Hypothalamus (tissue), 51 donors: ENCODE measurements around the gene ANTKMT.
"Not testable (repeated sequence)": the region's sequence is repeated elsewhere in the genome, so short reads cannot be mapped to it uniquely, and the experiment has no call there.

Experiments
- DNase-seq, 51 donors: peaks; one replicate each; lab custom pipeline; 2025; lab: John Stamatoyannopoulos, UW

The ANTKMT gene

DNA sequence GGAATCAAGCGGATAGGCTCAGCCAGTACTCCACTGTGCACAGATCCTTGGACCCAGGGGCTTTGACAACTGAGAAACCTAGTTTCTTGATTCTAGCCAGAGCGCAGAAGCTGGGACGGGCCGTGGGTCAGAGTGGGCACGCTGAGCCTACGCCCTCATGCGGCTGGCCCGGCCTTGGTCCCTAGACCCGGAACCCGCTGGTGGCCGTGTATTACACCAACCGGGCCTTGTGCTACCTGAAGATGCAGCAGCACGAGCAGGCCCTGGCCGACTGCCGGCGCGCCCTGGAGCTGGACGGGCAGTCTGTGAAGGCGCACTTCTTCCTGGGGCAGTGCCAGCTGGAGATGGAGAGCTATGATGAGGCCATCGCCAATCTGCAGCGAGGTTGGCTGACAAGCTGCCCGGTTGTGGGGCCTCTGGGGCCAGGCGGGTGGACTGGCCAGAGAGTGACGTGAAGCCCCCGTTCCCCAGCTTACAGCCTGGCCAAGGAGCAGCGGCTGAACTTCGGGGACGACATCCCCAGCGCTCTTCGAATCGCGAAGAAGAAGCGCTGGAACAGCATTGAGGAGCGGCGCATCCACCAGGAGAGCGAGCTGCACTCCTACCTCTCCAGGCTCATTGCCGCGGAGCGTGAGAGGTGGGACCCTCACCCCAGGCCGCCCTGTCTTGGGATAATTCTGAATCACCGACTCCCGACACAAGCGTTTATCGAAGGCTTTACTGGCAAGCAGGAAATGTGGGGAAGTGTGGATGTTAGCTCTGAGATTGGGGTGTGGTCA, 39.8 kb upstream of the ANTKMT start:
- peak in 1 of 51 donors; percentile 34 for DNase-seq

DNA sequence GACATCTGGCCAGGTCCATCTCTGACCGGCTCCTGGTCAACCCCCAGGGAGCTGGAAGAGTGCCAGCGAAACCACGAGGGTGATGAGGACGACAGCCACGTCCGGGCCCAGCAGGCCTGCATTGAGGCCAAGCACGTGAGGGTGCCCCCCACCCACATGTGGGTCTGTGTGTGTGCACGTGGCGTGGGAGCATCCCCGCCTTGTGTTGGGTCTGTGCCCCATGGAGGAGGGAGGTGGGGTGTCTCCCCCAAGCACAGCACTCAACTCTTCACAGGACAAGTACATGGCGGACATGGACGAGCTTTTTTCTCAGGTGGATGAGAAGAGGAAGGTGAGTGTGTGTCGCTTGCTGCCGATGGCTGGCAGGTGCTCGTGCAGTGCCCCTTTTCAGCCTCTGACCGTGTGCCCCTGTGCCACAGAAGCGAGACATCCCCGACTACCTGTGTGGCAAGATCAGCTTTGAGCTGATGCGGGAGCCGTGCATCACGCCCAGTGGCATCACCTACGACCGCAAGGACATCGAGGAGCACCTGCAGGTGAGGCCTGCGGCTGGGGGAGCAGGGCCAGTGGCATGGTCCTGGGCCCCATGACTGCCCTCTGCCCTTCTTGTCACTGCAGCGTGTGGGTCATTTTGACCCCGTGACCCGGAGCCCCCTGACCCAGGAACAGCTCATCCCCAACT, 39.1 kb upstream of the ANTKMT start:
- no peak for DNase-seq

DNA sequence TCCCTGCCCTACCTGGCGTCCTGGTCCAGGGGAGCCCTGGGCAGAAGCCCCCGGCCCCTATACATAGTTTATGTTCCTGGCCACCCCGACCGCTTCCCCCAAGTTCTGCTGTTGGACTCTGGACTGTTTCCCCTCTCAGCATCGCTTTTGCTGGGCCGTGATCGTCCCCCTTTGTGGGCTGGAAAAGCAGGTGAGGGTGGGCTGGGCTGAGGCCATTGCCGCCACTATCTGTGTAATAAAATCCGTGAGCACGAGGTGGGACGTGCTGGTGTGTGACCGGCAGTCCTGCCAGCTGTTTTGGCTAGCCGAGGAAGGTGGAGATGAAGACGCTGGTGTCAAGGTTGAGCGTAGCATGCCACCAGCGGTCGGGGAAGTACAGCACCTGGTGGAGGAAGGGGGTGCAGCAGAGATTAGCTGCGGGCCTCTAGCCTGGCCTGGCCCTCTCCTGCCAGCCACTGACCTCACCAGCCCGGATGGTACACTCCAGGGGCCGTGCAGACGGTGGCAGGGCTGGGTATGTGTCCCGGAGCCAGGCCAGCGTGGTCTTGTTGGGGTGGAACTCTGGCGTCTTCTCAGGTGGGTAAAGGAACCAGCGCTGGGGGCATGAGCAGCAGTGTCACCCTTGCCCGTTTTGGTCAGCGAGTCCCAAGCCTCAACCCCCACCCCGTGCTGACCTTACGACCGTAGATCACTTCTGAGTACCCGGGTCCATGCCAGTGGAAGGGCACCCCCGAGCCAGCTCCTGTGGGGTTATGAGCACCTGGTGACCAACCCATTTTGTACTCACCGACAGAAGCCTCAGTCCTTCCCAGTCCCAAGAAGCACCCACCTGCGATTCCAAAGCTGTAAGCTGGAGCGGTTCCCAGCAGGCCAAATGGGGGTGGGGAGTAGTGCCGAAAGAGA, 38.2 kb upstream of the ANTKMT start:
- no peak for DNase-seq

DNA sequence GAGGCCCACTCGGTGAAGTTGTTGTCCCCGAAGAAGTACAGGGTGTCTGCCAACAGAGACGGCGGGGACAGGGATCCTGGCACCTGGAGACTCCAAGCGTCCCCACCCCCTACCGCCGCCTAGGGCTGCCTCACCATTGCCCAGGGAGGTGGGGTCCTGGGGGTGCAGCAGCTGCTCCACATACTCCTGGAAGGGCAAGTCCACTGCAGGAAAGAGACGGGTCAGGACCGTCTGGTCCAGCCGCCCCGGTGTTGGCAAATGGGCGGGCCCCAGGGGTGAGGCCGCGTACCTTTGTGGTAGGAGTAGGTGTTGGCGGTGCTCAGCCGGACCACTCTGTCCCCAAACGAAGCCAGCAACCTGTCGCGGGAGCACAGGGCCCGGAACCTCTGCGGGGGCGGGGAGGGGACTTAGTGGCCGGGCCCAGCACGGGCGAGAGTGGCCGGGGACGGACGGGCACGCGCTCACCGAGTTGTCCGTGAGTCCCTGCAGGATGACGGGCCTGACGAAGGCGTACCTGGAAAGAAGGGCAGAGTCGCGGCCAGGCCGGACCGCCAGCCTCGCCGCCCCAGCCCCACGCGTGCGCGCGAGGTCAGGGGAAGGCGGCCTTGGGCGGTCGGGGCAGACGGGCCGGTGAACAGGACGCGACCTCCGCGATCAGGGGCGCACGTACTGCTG, 37.4 kb upstream of the ANTKMT start:
- DNase-seq = peak in 1 of 51 donors; percentile 13

DNA sequence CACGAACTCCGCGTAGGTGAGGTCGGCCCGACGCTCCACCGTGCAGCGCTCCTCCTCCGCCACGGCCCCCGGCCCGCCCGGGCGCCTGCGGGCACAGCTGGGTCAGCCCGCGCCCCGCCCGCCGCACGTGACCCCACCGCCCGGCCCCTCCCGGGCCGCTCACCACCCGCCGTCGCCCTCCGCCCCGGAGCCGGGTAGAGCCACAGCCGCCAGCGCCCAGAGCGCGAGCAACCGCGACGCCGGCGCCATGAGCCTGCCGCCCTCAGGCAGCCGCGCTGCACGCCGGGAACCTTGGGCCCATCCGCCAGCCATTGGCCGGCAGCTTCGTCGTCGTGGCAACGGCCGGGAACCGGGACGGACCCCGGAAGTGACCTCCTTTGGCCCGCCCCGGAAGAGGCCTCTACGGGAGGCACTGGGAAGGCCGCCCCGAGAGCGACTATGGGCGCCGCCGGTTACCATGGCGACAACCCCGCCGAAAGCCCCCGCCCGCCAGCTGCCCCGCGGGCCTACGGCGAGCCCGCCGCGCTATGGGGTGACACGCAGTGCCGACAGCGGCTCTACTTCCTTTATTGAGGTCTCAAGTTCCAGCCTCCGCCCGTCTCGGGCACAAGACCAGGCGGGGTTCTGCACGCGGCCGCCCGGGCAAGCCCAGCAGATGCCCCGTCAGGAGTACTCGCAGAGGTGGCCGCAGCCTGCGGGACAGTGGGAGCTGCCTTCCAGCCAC, 36.7 kb upstream of the ANTKMT start, which contains the start of gene JMJD8:
JMJD8 (minus strand) TSS at position 264 of the 724 bp plus-strand sequence; CDS start at position 249, 15 bp downstream.
- DNase-seq = peak; percentile 62 to 99 (median 94)

DNA sequence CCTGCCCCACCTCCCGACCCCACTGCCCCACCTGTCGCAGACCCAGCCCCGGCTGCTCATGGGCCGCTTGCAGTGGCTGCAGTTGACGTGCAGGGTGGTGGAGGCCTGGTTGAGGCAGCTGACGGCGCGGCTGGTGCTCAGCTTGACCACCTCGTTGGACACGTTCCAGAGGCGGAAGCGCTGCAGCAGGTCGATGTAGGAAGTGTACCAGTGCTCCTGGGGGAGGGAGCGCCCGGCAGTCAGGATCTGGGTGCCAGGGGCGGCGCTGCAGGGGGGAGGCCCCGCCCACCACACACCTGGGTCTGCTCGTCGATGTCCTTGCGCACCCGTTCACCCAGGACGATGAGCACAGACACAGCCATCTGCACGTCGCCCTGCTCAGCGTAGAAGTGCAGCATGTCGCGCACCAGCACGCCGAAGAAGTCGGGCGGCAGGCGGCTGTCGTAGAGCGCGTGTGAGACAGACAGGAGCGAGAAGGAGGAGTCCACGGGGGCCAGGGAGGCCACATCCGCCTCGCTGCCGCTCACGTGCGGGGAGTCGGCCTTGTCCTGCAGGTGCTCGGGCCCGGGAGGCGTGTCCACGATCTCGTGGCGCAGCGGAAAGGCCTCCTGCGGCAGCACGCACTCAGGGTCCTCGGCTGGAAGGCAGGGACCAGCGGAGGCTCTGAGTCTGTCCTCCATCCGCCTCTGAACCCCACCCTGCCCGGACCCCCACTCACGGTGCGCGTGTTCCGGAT, 35.8 kb upstream of the ANTKMT start:
- no peak for DNase-seq

- peak in 1 of 51 donors; percentile 13 for DNase-seq
Measured at GRCh38 chr16:685967-686366, 35.0 kb upstream of the ANTKMT start.

GRCh38 chr16:686459-687260, 34.3 kb upstream of the ANTKMT start:
- DNase-seq = no peak

DNA sequence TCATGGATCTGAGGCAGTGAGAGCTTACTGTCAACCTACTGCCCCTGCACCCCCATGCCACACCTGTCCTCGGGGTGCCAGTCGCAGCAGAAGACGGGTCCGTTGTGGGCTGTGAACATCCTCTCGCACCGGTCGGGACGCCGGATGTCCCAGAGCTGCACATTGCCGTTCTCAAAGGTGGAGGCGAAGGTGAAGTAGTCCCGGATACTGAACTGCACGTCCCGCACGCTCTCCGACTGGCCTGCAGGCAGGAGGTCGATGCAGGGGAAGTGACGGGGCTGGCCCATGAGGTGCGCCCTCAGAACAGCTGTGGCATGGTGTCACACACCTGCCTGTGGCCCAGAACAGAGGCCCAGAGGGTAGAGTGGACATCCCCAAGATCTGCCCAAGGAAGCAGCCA, 33.4 kb upstream of the ANTKMT start:
- DNase-seq = no peak

GRCh38 chr16:689175-689897, 31.6 kb upstream of the ANTKMT start:
- no peak for DNase-seq

GRCh38 chr16:691242-691641, 29.7 kb upstream of the ANTKMT start:
- DNase-seq = not testable (repeated sequence)

- DNase-seq = no peak
Measured at GRCh38 chr16:692356-693108, 28.4 kb upstream of the ANTKMT start.

DNA sequence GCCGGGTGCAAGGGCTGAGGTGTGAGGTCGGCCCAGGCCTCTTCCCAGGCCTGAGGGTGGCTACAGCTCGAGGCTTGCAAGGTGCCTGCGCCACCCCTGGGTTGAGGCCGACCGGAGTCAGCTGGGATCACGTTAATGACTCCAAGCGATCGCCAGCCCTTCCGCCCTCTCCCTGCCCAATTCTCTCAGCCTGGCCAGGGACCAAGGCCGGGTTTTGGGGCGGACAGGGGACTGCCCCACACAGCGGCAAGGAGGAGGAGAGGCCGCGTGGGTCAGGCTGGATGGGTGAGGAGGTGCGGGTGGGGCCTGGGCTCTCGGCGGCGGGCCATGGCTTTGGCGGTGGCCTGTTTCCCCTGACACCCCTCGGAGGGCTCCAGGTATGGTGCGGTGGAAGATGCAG, 27.6 kb upstream of the ANTKMT start:
- DNase-seq = no peak

- DNase-seq = no peak
Measured at GRCh38 chr16:693766-694165, 27.2 kb upstream of the ANTKMT start.

DNA sequence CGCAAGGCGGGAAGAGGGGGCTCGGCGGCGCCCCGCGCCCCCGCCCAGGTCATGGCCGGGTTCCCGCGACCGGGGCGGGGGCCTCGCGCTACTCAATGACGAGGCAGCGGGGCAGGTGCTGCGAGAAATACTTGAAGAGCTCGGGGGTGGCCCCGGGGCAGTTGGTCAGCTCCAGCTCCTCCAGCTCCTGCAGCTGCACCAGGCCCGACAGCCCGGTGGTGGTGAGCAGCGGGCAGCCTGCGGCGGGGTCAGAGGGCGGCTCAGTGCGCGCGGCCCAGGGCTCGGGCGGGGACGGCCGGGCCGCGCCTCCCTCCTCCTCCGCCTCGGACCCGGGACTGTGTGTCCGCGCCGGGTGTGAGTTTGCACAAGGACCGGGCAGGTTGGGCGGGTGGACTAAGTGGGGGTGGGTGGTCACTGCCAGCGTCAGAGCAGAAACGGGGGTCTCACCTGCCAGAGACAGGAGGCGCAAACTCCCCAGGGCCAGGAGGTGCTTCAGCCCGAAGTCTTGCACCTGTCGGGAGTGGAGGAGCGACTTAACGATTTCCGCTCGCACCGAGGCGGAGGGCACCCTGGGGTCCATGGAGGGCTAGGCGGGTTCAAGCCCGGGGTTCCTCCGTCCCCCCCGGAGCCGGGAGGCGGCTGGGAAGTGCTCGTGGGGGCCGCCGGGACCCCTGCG, 26.6 kb upstream of the ANTKMT start:
- DNase-seq = no peak

DNA sequence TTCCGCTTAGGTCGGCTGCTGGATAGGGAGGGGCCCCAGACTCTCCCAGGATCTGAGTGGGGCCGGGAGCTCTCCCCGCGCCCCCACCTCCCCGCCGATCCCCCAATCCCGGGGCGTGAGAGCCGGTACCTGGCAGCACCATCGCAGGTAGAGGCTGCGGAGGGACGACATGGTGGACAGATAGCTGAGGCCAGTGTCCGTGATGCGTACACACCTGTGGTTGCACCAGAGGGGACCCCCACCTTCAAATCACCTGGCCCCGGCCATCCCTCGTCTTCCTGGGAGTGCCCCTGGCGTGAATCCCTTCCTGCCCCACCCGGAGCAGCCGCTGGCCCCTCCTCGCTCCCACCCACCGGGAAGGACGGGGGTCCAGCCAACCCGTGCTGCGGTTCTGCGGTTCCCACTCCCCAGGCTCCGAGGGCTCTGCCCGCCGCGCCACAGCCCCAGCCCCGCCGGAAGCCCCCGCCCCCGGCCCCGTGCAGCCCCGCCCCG, 26.0 kb upstream of the ANTKMT start:
- DNase-seq = no peak
